ENCODE results near the gene ENDOG.

GRCh38 chr9:128770286-128771030 lies 47.8 kb upstream of the ENDOG start:
- TF ChIP-seq CTCF (IDR thresholded peaks at IDR 0.05; ENCODE audit: low read depth, low read length) = no peak
- no peak for TF ChIP-seq EZH2phosphoT487 (IDR thresholded peaks at IDR 0.05; ENCODE audit: low read depth)
